GM12892 (cell line): Measurements from ENCODE around the gene GPC5.

Experiments
- POLR2A ChIP-seq: IDR thresholded peaks from 2 replicates; pipeline ENCODE4 v1.6.1; 2011; ENCODE audit warnings: low read depth, low read length, control low read depth
- POLR2AphosphoS5 ChIP-seq: IDR thresholded peaks from 2 replicates; pipeline ENCODE4 v1.6.1; 2011; ENCODE audit warnings: low read depth, low read length, control low read depth
- TAF1 ChIP-seq: IDR thresholded peaks from 2 replicates; pipeline ENCODE4 v1.6.1; 2011; ENCODE audit warnings: low read depth, mild to moderate bottlenecking, control low read depth, low read length, borderline replicate concordance

GRCh38 chr13:91553584-91553983 is 155.2 kb downstream of the GPC5 start:
- TF ChIP-seq TAF1 (no peak), POLR2A (no peak), POLR2AphosphoS5 (no peak)
